HepG2 (cell line): ENCODE measurements around the gene KLF11. TPM values are rescaled to one million over a fixed set of nuclear protein-coding genes. Genes with fewer than 3 reads are reported as not detected.

Source experiments
- ATAC-seq: fragments of 200-7000 bp; cut with Tn5 transposase; 3 replicates; pipeline ENCODE4 v1.9.1; 2020; ENCODE audit warnings: mild to moderate bottlenecking, moderate library complexity
- BruUV-seq: library from RNA; stranded (reverse); fragments of 400-500 nt; replicated peaks from 2 replicates; lab custom pipeline; 2021; lab: Mats Ljungman, UMichigan
- CTCF ChIA-PET: fragments of 300-600 bp; formaldehyde crosslinking; extraction: SDS; loops from one replicate; lab custom pipeline; 2021; ENCODE audit warnings: low total read pairs, inconsistent platforms, low intra/inter-chr PET ratio; lab: Yijun Ruan, JAX
- POLR2A ChIA-PET: fragments of 350-600 bp; sonication (Branson Sonifier 250); formaldehyde crosslinking; loops from one replicate; lab custom pipeline; 2020; ENCODE audit warnings: antibody characterized with exemption, inconsistent platforms; lab: Yijun Ruan, JAX
- DNase-seq: peaks from one replicate; pipeline ENCODE4 v3.0.0-alpha.2; 2015; ENCODE audit warnings: low spot score
- FAIRE-seq: peaks from 3 replicates; lab custom pipeline; 2011; peaks lifted over from hg19 to GRCh38; lab: Jason Lieb, UNC
- H2AFZ ChIP-seq: one replicate; pipeline ENCODE4 v1.6.1; 2011; ENCODE audit warnings: low read length, inconsistent platforms
- H3K27ac ChIP-seq: fragments of 300-600 bp; 3 replicates; pipeline ENCODE4 v1.8.0; 2011; ENCODE audit warnings: mixed run types, mild to moderate bottlenecking, mixed read lengths, low read length, inconsistent platforms; ENCODE audit not compliant: insufficient read depth; ENCODE audit errors: extremely low read length
- H3K27me3 ChIP-seq, 2 experiments: fragments of 200-600 bp in 1 of 2; 2 replicates in 1 of 2; 3 replicates in 1 of 2; pipeline versions ENCODE4 v1.6.0 to v1.8.0; 2011; ENCODE audit warnings: low read length in 2 of 2, mild to moderate bottlenecking in 2 of 2, moderate library complexity in 2 of 2, inconsistent platforms in 1 of 2; ENCODE audit not compliant: insufficient read depth in 2 of 2, control insufficient read depth in 1 of 2
- H3K36me3 ChIP-seq, 2 experiments: fragments of 200-600 bp in 1 of 2; replicated peaks in 1 of 2; 2 replicates in 1 of 2; 3 replicates in 1 of 2; pipeline versions ENCODE4 v1.5.1 to v1.8.0; 2011; ENCODE audit warnings: low read length in 2 of 2, inconsistent platforms in 1 of 2; ENCODE audit not compliant: insufficient read depth in 2 of 2, control insufficient read depth in 1 of 2
- H3K4me1 ChIP-seq: 2 replicates; pipeline ENCODE4 v1.5.1; 2012; ENCODE audit warnings: low read length, inconsistent platforms; ENCODE audit not compliant: insufficient read depth
- H3K4me2 ChIP-seq: 2 replicates; pipeline ENCODE4 v1.6.0; 2011; ENCODE audit warnings: low read depth, low read length, inconsistent platforms
- H3K4me3 ChIP-seq, 3 experiments: fragments of 200-600 bp in 1 of 3; sonication (generic), shearing (Covaris generic) in 1 of 3; replicated peaks in 1 of 3; 2 replicates each; pipeline ENCODE4 v1.5.1; 2011 to 2016; ENCODE audit warnings: low read length in 3 of 3, inconsistent platforms in 2 of 3, low read depth in 2 of 3, mild to moderate bottlenecking in 2 of 3, control low read depth in 1 of 3, mixed read lengths in 1 of 3; ENCODE audit not compliant: insufficient read depth in 1 of 3
- H3K79me2 ChIP-seq: one replicate; pipeline ENCODE4 v1.6.1; 2011; ENCODE audit warnings: low read length, inconsistent platforms; ENCODE audit not compliant: insufficient read depth
- H3K9ac ChIP-seq: 2 replicates; pipeline ENCODE4 v1.6.0; 2011; ENCODE audit warnings: mild to moderate bottlenecking, low read depth, low read length, inconsistent platforms; ENCODE audit not compliant: insufficient read depth
- H3K9me3 ChIP-seq: 2 replicates; pipeline ENCODE4 v1.5.1; 2012; ENCODE audit warnings: mild to moderate bottlenecking, low read length
- H4K20me1 ChIP-seq: 2 replicates; pipeline ENCODE4 v1.6.0; 2011; ENCODE audit warnings: inconsistent platforms, mild to moderate bottlenecking, low read length, moderate library complexity; ENCODE audit not compliant: insufficient read depth
- CHD2 ChIP-seq: IDR thresholded peaks from 2 replicates; pipeline ENCODE4 v1.6.1; 2011; ENCODE audit warnings: low read depth, low read length, improper control_type of control experiment
- FLYWCH1 ChIP-seq: sonication (generic); formaldehyde crosslinking; IDR thresholded peaks from 2 replicates; pipeline ENCODE4 v1.8.1; 2023; ENCODE audit warnings: mild to moderate bottlenecking, missing genetic modification reagents
- MLX ChIP-seq: IDR thresholded peaks from 2 replicates; pipeline ENCODE4 v1.6.1; 2016
- PAF1 ChIP-seq: IDR thresholded peaks from 2 replicates; pipeline ENCODE4 v1.6.1; 2016; ENCODE audit warnings: missing genetic modification reagents, missing compliant biosample characterization
- RARA ChIP-seq: IDR thresholded peaks from 2 replicates; pipeline ENCODE4 v1.6.1; 2016; ENCODE audit warnings: missing genetic modification reagents, missing compliant biosample characterization
- SNAPC2 ChIP-seq: sonication (generic); formaldehyde crosslinking; IDR thresholded peaks from 2 replicates; pipeline ENCODE4 v1.8.1; 2022; ENCODE audit warnings: mild to moderate bottlenecking, missing genetic modification reagents
- ZBTB7B ChIP-seq: sonication (generic); formaldehyde crosslinking; IDR thresholded peaks from 2 replicates; pipeline ENCODE4 v1.4.0; 2020; ENCODE audit warnings: missing genetic modification reagents
- ZMAT5 ChIP-seq: sonication (generic); formaldehyde crosslinking; IDR thresholded peaks from 2 replicates; pipeline ENCODE4 v1.5.0; 2020; ENCODE audit warnings: mild to moderate bottlenecking, low read depth, missing genetic modification reagents, borderline replicate concordance
- ZNF256 ChIP-seq: sonication (generic); formaldehyde crosslinking; conservative IDR thresholded peaks from 2 replicates; pipeline ENCODE4 v1.4.0; 2020; ENCODE audit warnings: missing genetic modification reagents
- ZNF432 ChIP-seq: sonication (generic); formaldehyde crosslinking; IDR thresholded peaks from 2 replicates; pipeline ENCODE4 v1.5.0; 2020; ENCODE audit warnings: missing genetic modification reagents, mild to moderate bottlenecking, borderline replicate concordance
- ZNF451 ChIP-seq: sonication (generic); formaldehyde crosslinking; IDR thresholded peaks from 2 replicates; pipeline ENCODE4 v1.5.0; 2020; ENCODE audit warnings: mild to moderate bottlenecking, missing genetic modification reagents
- ZNF550 ChIP-seq: sonication (generic); formaldehyde crosslinking; IDR thresholded peaks from 2 replicates; pipeline ENCODE4 v1.4.0; 2020; ENCODE audit warnings: mild to moderate bottlenecking, missing genetic modification reagents, borderline replicate concordance
- ZNF556 ChIP-seq: sonication (generic); formaldehyde crosslinking; IDR thresholded peaks from 2 replicates; pipeline ENCODE4 v1.4.0; 2020; ENCODE audit warnings: mild to moderate bottlenecking, missing genetic modification reagents, borderline replicate concordance
- ZNF563 ChIP-seq: sonication (generic); formaldehyde crosslinking; IDR thresholded peaks from 2 replicates; pipeline ENCODE4 v1.8.0; 2022; ENCODE audit warnings: mild to moderate bottlenecking, moderate library complexity, missing genetic modification reagents
- WGBS: methylation state at CpG from one replicate; pipeline ENCODE4 v1.1.6; 2017; ENCODE audit warnings: low lambda C conversion rate; 5-methylcytosine and 5-hydroxymethylcytosine counted together
- in situ Hi-C: cut with HindIII; loops from 2 replicates; pipeline ENCODE4 v1.10.0; 2017; ENCODE audit warnings: low pct_unique_long_range_greater_than_20kb; ENCODE audit not compliant: extremely low pct_ligation_motif_present
- intact Hi-C: fragments of 100-400 bp; cut with micrococcal nuclease; formaldehyde crosslinking; loops from one replicate; pipeline ENCODE4 v1.10.0; 2022; ENCODE audit not compliant: unreplicated experiment
- polyA plus RNA-seq, 8 experiments: library from polyadenylated mRNA; depleted of rRNA in 3 of 8; stranded (reverse) in 7 of 8; unstranded in 1 of 8; fragments of >200 nt; fragmentation: Illumina TruSeq in 4 of 8; extraction: Trizol in 4 of 8; gene quantifications; 2 replicates each; pipeline versions ENCODE4 v1.2.1 to v1.2.3, GENCODE V29; 2011 to 2016; ENCODE audit warnings: low read depth in 4 of 8, missing spikeins in 1 of 8, mixed read lengths in 1 of 8; ENCODE audit not compliant: insufficient read depth in 1 of 8
- total RNA-seq, 5 experiments: library from RNA; depleted of rRNA; stranded (reverse); fragments of >200 nt; fragmentation: Illumina TruSeq; extraction: Trizol; gene quantifications; 2 replicates each; pipeline ENCODE4 v1.2.3, GENCODE V29; 2016; ENCODE audit warnings: low read depth in 1 of 5
- TF ChIP-seq, protein P1 (sequence below): sonication (generic); formaldehyde crosslinking; IDR thresholded peaks from 2 replicates; pipeline ENCODE4 v1.5.0; 2020; ENCODE audit warnings: mild to moderate bottlenecking, missing genetic modification reagents, moderate library complexity
- TF ChIP-seq, protein P2 (sequence below): sonication (generic); formaldehyde crosslinking; IDR thresholded peaks from 2 replicates; pipeline ENCODE4 v1.4.0; 2020; ENCODE audit warnings: mild to moderate bottlenecking, missing genetic modification reagents

The KLF11 gene
- total and polyA plus RNA-seq, 2 of the 13 experiments (the other 11 are each of a cell fraction or from before 2014, with no cell fraction given) = 2.5 to 11.8 TPM

DNA sequence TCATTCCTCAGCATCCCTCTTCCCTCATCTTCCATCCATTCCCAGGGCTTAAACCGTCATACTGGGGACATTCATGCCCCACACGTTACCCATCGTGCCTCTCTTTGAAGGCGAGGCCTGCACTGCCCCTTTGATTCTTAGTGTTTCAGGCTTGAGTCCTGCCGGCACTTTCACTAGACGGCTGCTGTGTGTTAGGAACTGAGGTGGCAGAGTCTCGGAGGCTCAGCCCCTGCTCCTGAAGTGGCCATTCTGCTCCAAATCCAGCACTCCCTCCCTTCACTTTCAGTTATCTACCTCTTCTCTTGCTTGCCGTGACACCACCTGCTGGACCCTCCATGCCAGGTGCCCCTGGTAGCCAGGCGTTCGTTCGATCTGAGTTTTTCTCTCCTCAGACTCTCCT is 48.9 kb upstream of the KLF11 start:
- Histone ChIP-seq H3K4me1 (no peaks in the 10 kb centered on the region), H3K79me2 (no peaks in the 10 kb centered on the region), H3K4me2 (no peak overlapping the region), H3K9ac (no peak overlapping the region), H2AFZ (no peak overlapping the region), H3K27me3 (no peaks in the 10 kb centered on the region), H3K36me3 (peaks cover 16 to 78% of the 10 kb centered on the region in 2 experiments), H3K9me3 (no peaks in the 10 kb centered on the region), H4K20me1 (no peaks in the 10 kb centered on the region), H3K27ac (no peak overlapping the region), H3K4me3 (no peak overlapping the region)
- FAIRE-seq (no peak), DNase-seq (no peak), ATAC-seq (no peak)
- TF ChIP-seq, protein P1, sequence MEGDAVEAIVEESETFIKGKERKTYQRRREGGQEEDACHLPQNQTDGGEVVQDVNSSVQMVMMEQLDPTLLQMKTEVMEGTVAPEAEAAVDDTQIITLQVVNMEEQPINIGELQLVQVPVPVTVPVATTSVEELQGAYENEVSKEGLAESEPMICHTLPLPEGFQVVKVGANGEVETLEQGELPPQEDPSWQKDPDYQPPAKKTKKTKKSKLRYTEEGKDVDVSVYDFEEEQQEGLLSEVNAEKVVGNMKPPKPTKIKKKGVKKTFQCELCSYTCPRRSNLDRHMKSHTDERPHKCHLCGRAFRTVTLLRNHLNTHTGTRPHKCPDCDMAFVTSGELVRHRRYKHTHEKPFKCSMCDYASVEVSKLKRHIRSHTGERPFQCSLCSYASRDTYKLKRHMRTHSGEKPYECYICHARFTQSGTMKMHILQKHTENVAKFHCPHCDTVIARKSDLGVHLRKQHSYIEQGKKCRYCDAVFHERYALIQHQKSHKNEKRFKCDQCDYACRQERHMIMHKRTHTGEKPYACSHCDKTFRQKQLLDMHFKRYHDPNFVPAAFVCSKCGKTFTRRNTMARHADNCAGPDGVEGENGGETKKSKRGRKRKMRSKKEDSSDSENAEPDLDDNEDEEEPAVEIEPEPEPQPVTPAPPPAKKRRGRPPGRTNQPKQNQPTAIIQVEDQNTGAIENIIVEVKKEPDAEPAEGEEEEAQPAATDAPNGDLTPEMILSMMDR (CRISPR knock-in tag) = no peak
- TF ChIP-seq ZNF556 (no peak), ZNF550 (no peak), ZNF432 (CRISPR knock-in tag) (no peak), PAF1 (no peak), MLX (CRISPR knock-in tag) (no peak), ZBTB7B (CRISPR knock-in tag) (no peak)
- ChIA-PET POLR2A (no interaction called here), CTCF (no interaction called here)
- intact Hi-C loops = no loop called here
- in situ Hi-C loops = no loop called here
- 98% methylated on average over 11 of the region's 11 CpGs for WGBS
- no TSS peak for BruUV-seq

DNA sequence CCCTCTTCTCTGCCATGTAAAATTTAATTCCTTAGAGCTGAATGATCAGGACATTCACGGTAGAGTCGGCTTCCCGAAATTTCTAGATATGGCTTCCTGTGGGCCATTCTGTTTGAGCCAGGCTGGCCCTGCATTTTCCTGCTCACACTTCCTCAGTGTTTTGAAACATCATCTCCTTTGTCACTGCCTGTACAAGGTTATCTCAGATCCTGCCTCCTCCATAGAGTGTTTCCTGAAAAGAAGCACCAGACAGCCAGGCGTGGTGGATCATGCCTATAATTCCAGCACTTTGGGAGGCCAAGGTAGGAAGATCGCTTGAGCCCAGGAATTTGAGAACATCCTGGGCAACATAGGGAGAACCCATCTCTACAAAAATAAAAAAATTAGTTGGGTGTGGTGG is 48.3 kb upstream of the KLF11 start:
- no peak overlapping the region for H3K4me2 ChIP-seq
- CTCF ChIA-PET = no interaction called here
- no peaks in the 10 kb centered on the region for H3K27me3 ChIP-seq
- DNase-seq (no peak), ATAC-seq (no peak), FAIRE-seq (no peak)
- H3K4me1 ChIP-seq = no peaks in the 10 kb centered on the region
- no peak overlapping the region for H2AFZ ChIP-seq
- H3K36me3 ChIP-seq = peaks cover 17 to 77% of the 10 kb centered on the region in 2 experiments
- POLR2A ChIA-PET = no interaction called here
- no peak overlapping the region for H3K27ac ChIP-seq
- intact Hi-C loops = no loop called here
- H3K9me3 ChIP-seq = no peaks in the 10 kb centered on the region
- in situ Hi-C loops = no loop called here
- no peaks in the 10 kb centered on the region for H3K79me2 ChIP-seq
- H3K4me3 ChIP-seq = no peak overlapping the region
- no TSS peak for BruUV-seq
- H3K9ac ChIP-seq = no peak overlapping the region
- WGBS = over 99% methylated on average over 5 of the region's 5 CpGs
- H4K20me1 ChIP-seq = no peaks in the 10 kb centered on the region
- TF ChIP-seq ZNF451 = no peak
- no peak for TF ChIP-seq ZMAT5 (CRISPR knock-in tag)
- TF ChIP-seq FLYWCH1 (CRISPR knock-in tag) = no peak
- TF ChIP-seq SNAPC2 (CRISPR knock-in tag) = no peak
- TF ChIP-seq, protein P2, sequence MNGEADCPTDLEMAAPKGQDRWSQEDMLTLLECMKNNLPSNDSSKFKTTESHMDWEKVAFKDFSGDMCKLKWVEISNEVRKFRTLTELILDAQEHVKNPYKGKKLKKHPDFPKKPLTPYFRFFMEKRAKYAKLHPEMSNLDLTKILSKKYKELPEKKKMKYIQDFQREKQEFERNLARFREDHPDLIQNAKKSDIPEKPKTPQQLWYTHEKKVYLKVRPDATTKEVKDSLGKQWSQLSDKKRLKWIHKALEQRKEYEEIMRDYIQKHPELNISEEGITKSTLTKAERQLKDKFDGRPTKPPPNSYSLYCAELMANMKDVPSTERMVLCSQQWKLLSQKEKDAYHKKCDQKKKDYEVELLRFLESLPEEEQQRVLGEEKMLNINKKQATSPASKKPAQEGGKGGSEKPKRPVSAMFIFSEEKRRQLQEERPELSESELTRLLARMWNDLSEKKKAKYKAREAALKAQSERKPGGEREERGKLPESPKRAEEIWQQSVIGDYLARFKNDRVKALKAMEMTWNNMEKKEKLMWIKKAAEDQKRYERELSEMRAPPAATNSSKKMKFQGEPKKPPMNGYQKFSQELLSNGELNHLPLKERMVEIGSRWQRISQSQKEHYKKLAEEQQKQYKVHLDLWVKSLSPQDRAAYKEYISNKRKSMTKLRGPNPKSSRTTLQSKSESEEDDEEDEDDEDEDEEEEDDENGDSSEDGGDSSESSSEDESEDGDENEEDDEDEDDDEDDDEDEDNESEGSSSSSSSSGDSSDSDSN = no peak
- TF ChIP-seq RARA (CRISPR knock-in tag) = no peak
- no peak for TF ChIP-seq CHD2
- TF ChIP-seq ZNF563 (CRISPR knock-in tag) = no peak
- TF ChIP-seq ZNF256 = no peak
